ENCODE measurements around the gene GZMM.

GZMM gene

DNA sequence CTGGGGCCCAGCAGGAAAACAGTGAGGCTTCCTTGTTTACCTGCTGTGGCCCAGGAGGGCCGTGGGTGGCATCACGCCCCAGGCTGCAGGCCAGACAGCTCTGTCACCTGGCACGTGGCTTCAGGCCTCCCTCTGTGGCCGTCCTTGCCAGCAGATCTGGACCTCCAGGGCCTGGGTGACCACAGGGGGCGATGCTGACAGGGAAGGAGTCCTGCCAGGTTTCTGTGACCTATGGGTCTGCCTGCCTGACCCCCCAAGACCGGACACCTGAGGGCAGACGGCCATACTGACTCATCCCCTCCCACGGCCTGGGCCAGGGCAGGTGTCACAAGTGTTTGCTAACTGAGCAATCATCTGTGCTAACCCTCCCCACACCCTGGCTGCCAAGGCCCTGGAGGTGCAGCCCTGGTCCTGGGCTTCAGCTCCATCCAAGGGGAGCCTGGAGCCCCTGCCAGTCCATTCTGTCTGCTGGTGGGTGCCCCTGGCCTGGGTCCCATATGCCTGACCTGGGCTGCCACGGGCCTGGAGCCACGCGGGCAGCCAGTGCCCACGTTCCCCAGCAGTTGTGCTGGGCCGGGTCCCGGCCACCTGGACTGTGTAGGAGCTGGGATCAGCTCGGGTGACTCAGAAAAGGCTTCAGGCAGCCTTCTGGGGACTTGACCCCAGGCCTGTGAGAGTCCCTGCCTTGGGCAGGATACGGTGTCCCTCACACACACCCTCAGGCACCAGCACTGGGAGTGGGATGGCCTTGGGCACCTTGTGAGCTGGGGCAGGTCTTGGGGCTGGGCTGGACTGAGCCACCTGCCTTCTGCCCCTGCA is 8.6 kb upstream of the GZMM start:
- TF ChIP-seq GATA2 (IDR thresholded peaks at IDR 0.05; ENCODE audit: low read depth, low read length), result no peak

DNA sequence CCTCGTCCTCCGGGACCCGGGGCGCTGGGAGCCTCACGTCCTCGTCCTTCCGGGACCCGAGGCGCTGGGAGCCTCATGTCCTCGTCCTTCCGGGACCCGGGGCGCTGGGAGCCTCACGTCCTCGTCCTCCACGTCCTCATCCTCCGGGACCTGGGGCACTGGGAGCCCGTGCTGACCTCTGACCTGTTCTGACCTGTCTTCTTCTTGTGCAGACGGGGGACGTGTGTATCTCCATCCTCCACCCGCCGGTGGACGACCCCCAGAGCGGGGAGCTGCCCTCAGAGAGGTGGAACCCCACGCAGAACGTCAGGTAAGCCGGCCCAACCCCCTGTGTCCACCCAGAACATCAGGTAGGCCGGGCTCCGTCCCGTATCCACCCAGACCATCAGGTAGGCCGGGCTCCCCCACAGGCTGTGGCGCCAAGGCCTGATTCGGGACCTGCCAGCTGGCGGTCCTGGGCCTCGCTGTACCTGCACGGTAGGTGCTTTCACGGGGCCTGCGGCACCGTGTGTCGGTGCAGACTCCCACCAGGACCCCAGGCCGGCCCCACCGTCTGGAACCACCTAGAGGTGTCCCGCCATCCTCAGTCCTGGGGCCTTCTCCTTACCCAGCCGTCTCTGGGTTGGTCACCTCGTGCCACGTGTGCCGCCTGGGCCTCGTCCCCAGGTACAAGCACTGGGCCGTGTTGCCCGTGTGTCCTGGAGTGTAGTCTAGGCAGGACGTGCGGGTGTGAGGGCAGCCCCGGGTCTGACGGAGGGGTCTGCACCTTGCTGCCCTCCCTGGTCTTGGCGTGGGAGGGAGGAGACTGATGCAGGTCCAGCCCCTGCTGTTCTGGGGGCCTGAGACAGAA is 7.6 kb upstream of the GZMM start:
- TF ChIP-seq GATA2 (IDR thresholded peaks at IDR 0.05; ENCODE audit: low read depth, low read length) (no peak), GATA3 (IDR thresholded peaks at IDR 0.05; ENCODE audit: low read depth, low read length) (no peak)

DNA sequence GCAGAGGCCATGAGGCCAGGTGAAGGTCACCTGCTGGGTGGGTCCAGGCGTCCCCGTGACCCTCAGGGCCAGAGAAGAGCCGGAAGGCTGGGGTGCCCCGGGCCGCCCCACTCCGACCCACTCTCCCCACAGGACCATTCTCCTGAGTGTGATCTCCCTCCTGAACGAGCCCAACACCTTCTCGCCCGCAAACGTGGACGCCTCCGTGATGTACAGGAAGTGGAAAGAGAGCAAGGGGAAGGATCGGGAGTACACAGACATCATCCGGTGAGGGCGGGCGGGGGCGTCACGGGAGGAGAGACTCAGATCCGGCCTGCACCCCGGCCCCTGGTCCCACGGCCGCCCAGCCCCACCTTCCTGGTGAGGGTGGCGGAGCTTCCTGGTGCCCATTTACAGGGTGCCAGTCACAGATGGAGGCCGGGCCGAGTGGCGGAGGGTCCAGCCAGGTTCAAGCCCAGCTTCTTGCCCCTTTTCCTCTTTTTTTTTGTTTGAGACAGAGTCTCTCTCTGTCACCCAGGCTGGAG is 6.9 kb upstream of the GZMM start:
- TF ChIP-seq GATA3 (IDR thresholded peaks at IDR 0.05; ENCODE audit: low read depth, low read length) (no peak), GATA2 (IDR thresholded peaks at IDR 0.05; ENCODE audit: low read depth, low read length) (no peak)

DNA sequence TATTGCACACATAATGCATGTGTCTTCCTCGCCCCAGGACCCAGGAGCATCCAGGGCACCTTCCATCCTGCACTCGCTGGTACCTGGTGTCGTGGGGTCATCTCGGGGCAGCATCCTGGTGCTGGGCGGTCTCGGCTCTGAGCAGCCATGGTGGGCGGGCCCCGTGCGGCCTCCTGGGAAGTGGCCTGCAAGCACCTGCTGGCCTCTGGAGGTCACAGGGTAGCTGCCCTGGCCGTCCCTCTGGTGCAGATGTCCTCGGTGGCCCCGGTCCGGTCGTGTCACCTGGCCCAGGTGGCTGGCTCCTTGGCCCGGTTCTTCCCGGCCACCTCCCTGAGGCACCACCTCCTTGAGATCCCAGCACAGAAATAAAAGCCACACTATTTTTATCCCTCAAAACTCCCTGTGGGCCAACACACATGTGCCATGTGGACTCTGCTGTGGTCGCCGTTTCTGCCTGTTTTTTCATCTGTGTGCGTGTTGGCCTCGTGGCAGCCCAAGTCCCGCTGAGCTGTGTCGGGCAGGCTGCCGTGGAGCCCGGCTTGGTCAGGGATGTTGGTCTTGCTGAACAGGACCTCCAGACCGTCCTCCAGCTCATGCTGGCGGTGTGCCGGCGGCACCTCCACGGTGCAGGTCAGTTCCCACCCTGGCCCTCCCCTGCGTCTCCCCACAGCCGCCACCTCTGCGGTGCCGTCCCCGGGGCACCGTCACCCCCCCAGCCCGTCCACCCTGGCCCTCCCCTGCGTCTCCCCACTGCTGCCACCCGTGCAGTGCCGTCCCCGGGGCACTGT is 5.0 kb upstream of the GZMM start:
- TF ChIP-seq GATA3 (IDR thresholded peaks at IDR 0.05; ENCODE audit: low read depth, low read length) (no peak), GATA2 (IDR thresholded peaks at IDR 0.05; ENCODE audit: low read depth, low read length) (no peak)

DNA sequence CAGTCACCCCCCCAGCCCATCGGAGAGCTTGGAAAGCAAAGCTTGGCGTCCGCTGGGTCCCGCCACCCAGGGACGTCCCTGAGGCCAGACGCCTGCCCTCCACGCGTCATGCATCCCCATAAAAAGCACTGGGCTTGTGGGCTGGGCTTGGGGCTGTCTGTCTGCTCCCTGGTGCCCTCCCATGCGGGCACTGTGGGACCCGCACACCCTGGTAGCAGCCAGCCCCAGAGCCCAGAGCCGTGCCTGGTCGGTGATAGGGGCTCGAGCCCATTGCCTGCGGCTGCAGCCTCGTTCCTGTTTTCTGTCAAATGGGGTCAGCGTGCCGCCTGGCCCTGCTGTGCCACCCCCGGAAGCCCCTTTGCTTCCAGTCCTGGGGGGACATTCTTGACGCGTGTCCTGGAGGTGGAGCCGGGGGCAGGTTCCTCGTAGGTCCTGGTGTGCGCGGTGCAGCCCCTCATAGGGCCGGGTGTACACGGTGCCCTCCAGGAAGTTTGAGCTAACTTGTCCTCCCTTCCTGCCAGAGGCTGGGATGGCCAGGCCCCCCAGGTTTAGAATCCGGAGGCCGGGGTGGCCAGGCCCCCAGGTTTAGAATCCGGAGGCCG is 4.3 kb upstream of the GZMM start:
- TF ChIP-seq GATA2 (IDR thresholded peaks at IDR 0.05; ENCODE audit: low read depth, low read length) (no peak), GATA3 (IDR thresholded peaks at IDR 0.05; ENCODE audit: low read depth, low read length) (no peak)

DNA sequence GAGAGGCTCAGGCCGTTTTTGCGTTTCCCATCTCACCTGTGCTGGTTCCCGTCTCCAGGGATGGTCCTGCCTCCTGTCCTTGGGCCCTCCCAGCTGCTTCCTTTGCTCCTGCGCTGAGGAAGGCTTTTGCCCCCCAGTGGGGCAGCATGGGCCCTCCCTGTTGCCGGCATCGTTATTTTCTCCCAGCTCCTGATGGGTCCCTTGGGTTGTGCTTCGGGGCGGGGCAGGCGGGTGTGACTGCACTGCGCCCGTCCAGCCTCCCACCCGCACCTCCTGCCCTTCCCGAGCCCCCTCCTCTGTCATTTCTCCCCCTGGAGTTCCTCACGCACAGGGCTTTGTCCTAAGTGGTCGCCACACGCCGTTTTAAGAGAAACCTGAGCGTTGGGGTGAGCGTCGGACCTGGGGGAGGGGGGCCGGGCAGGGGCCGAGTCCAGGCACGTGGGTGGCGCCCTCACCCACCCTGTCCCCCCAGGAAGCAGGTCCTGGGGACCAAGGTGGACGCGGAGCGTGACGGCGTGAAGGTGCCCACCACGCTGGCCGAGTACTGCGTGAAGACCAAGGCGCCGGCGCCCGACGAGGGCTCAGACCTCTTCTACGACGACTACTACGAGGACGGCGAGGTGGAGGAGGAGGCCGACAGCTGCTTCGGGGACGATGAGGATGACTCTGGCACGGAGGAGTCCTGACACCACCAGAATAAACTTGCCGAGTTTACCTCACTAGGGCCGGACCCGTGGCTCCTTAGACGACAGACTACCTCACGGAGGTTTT is 2.8 kb upstream of the GZMM start:
- TF ChIP-seq GATA2 (IDR thresholded peaks at IDR 0.05; ENCODE audit: low read depth, low read length) (no peak), GATA3 (IDR thresholded peaks at IDR 0.05; ENCODE audit: low read depth, low read length) (no peak)

DNA sequence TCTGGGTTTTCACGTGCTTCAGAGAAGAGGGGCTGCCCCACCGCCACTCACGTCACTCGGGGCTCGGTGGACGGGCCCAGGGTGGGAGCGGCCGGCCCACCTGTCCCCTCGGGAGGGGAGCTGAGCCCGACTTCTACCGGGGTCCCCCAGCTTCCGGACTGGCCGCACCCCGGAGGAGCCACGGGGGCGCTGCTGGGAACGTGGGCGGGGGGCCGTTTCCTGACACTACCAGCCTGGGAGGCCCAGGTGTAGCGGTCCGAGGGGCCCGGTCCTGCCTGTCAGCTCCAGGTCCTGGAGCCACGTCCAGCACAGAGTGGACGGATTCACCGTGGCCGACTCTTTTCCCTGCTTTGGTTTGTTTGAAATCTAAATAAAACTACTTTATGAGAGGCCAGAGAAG is 2.2 kb upstream of the GZMM start:
- no peak for TF ChIP-seq GATA3 (IDR thresholded peaks at IDR 0.05; ENCODE audit: low read depth, low read length)
- no peak for TF ChIP-seq GATA2 (IDR thresholded peaks at IDR 0.05; ENCODE audit: low read depth, low read length)

DNA sequence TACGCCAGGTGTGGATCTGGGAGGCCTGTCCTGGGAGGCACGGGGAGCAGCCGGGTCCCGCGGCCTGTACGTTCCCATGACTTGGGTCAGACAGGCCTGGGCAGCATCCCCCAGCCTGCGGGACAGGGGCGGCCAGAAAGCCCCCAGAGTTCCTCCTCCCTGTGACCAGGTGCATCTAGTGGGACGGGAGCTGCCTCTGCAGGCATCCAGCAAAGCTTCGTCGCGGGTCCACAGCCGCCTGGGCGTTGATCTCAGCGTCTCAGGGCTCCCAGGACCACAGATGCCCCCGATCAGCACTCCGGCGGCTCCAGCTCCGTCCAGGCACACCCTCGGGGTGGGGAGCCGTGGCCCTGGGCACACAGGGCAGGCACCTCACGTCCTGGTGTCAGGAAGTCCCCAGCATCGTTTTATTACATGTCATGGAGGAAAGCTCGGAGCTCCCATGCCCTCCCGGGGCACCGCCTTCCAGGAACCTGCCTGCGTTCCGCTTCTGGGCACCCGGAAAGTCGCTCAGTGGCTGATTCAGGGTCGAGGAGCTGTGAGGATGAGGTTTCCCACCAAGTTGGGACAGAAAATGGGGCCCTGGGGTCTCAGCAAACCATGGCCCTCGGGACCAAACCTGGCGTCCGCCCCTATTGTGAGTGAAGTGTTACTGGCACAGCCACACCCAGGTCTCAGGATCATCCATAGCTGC is 1.5 kb upstream of the GZMM start:
- TF ChIP-seq GATA2 (IDR thresholded peaks at IDR 0.05; ENCODE audit: low read depth, low read length) (no peak), GATA3 (IDR thresholded peaks at IDR 0.05; ENCODE audit: low read depth, low read length) (no peak)

DNA sequence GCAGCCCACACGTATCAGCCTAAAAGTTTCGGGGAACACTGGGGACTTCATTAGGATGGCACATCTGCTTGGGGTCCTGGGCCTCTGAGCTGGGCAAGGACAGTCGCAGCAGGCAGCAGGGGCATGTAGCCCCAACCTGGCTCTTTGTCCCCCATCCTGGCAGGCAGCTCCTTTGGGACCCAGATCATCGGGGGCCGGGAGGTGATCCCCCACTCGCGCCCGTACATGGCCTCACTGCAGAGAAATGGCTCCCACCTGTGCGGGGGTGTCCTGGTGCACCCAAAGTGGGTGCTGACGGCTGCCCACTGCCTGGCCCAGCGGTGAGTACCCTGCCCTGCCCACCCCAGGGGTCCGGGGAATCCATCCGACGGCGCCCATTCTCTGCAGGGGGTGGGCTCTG is 3.3 kb downstream of the GZMM start:
- no peak for TF ChIP-seq GATA2 (IDR thresholded peaks at IDR 0.05; ENCODE audit: low read depth, low read length)
- no peak for TF ChIP-seq GATA3 (IDR thresholded peaks at IDR 0.05; ENCODE audit: low read depth, low read length)

DNA sequence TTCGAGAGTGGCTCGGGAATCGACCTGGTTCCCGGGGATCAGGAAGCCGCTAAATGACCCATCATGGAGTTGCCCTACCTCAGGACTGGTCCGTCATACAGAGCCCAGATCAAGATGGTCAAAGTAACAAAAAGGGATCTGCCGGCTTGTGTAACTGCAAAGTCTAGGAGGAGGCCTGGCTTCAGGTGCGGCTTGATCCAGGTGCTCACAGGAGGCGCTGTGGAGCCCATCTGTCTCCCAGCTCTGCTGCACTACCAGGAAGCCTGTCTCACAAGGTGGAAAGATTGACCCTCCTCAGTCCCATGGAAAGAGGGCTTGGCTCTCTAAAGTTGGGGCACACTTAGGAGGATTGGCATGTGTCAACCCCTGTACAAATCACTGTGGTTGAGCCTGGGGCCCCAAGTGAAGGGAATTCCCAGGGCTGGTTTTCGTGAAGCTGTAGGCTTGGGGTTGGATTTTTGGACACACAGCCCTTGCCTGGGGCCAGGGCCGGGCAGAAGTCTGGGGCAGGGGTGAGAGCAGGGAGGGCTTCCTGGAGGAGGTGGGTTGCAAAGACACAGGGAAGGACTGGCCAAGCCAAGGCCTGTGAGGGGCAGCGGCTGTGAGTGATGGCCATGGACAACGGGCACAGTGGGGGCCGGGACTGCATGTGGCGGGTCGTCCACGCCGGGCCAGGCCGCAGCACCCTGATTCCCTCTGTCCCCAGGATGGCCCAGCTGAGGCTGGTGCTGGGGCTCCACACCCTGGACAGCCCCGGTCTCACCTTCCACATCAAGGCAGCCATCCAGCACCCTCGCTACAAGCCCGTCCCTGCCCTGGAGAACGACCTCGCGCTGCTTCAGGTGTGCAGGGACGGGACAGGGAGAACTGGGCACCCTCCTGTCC is 4.2 kb downstream of the GZMM start:
- TF ChIP-seq GATA2 (IDR thresholded peaks at IDR 0.05; ENCODE audit: low read depth, low read length) (no peak), GATA3 (IDR thresholded peaks at IDR 0.05; ENCODE audit: low read depth, low read length) (no peak)
